Calu3 (cell line): ENCODE measurements around the gene DDX46. TPM values are rescaled to one million over a fixed set of nuclear protein-coding genes. Genes with fewer than 3 reads are reported as not detected.
"Not testable (repeated sequence)": the region's sequence is repeated elsewhere in the genome, so short reads cannot be mapped to it uniquely, and the experiment has no call there.

Source experiments
- BruUV-seq: library from RNA; stranded (reverse); fragments of 400-500 nt; replicated peaks from 2 replicates; lab custom pipeline; 2021; lab: Mats Ljungman, UMichigan
- CTCF ChIA-PET: fragments of 300-600 bp; sonication (Branson Sonifier 250); formaldehyde crosslinking; loops from one replicate; lab custom pipeline; 2022; ENCODE audit warnings: antibody characterized with exemption; lab: Charles Lee
- DNase-seq: peaks from one replicate; pipeline ENCODE4 v3.0.0; 2022
- H3K27ac Mint-ChIP-seq: one replicate; pipeline ENCODE4 v1.8.0; 2022; ENCODE audit warnings: mixed read lengths; ENCODE audit not compliant: unreplicated experiment
- H3K27me3 Mint-ChIP-seq: one replicate; pipeline ENCODE4 v1.8.0; 2022; ENCODE audit warnings: mixed read lengths; ENCODE audit not compliant: unreplicated experiment
- H3K36me3 Mint-ChIP-seq: one replicate; pipeline ENCODE4 v1.8.0; 2022; ENCODE audit warnings: mild to moderate bottlenecking, moderate library complexity, mixed read lengths; ENCODE audit not compliant: insufficient read depth, unreplicated experiment
- H3K4me1 Mint-ChIP-seq: one replicate; pipeline ENCODE4 v1.8.0; 2022; ENCODE audit warnings: mild to moderate bottlenecking, low read depth, mixed read lengths; ENCODE audit not compliant: unreplicated experiment
- H3K4me3 Mint-ChIP-seq: one replicate; pipeline ENCODE4 v1.8.0; 2022; ENCODE audit warnings: mild to moderate bottlenecking, low read depth, moderate library complexity, mixed read lengths; ENCODE audit not compliant: unreplicated experiment
- H3K9me3 Mint-ChIP-seq: one replicate; pipeline ENCODE4 v1.8.0; 2022; ENCODE audit warnings: low read depth, mixed read lengths; ENCODE audit not compliant: unreplicated experiment
- CTCF ChIP-seq: fragments of 200-600 bp; IDR thresholded peaks from one replicate; pipeline ENCODE4 v1.8.0; 2022; ENCODE audit warnings: antibody characterized with exemption; ENCODE audit not compliant: unreplicated experiment
- intact Hi-C: fragments of 100-400 bp; cut with micrococcal nuclease; formaldehyde crosslinking; loops from one replicate; pipeline ENCODE4 v1.10.0; 2022; ENCODE audit not compliant: unreplicated experiment
- total RNA-seq: library from RNA; stranded (reverse); gene quantifications from 2 replicates; pipeline ENCODE4 v1.2.3, GENCODE V29; 2022

Gene DDX46
- total RNA-seq, 1 experiment from 2014 or later, result 95.8 TPM

DNA sequence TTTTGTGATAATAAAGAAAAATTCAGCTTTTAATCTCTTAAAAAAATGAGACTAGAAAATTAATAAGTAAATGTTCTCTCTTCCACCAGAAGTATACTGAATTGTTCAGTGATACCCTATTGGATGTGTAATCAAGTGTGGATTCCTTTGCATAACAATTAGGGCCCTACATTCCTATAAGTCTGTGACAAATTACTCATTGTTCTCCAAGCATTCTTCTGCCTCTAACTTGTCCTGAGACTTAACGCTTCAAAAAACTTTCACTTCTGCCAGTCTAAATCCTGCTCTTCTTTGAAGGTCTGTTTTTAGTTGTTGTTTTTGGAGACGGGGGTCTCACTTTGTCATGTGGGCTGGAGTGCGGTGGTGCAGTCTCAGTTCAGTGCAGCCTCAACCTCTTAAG, 9.2 kb upstream of the DDX46 start:
- no peak for TF ChIP-seq CTCF
- Mint-ChIP-seq H3K4me3 (no peak overlapping the region), H3K9me3 (no peaks in the 10 kb centered on the region), H3K36me3 (no peaks in the 10 kb centered on the region), H3K4me1 (no peaks in the 10 kb centered on the region), H3K27ac (no peak overlapping the region), H3K27me3 (no peaks in the 10 kb centered on the region)
- no peak for DNase-seq
- BruUV-seq, result no TSS peak
- intact Hi-C loops, result no loop called here
- CTCF ChIA-PET, result no interaction called here

GRCh38 chr5:134758176-134758503, 439 bp upstream of the DDX46 start:
- Mint-ChIP-seq H3K27me3 (no peaks in the 10 kb centered on the region), H3K9me3 (no peaks in the 10 kb centered on the region), H3K4me1 (peaks cover 14% of the 10 kb centered on the region), H3K27ac (peak overlapping the region; percentile 93), H3K4me3 (peak overlapping the region; percentile 100), H3K36me3 (peaks cover 27% of the 10 kb centered on the region)
- no TSS peak for BruUV-seq
- intact Hi-C loops, result no loop called here
- CTCF ChIA-PET, result interaction anchor here (0.5 to 1.7 kb wide), 6 partner anchors 20 to 147 kb away, joined by 3 to 7 read pairs (median 4); partner anchors contain the start of genes CAMLG and PCBD2
- DNase-seq, result no peak
- no peak for TF ChIP-seq CTCF

DNA sequence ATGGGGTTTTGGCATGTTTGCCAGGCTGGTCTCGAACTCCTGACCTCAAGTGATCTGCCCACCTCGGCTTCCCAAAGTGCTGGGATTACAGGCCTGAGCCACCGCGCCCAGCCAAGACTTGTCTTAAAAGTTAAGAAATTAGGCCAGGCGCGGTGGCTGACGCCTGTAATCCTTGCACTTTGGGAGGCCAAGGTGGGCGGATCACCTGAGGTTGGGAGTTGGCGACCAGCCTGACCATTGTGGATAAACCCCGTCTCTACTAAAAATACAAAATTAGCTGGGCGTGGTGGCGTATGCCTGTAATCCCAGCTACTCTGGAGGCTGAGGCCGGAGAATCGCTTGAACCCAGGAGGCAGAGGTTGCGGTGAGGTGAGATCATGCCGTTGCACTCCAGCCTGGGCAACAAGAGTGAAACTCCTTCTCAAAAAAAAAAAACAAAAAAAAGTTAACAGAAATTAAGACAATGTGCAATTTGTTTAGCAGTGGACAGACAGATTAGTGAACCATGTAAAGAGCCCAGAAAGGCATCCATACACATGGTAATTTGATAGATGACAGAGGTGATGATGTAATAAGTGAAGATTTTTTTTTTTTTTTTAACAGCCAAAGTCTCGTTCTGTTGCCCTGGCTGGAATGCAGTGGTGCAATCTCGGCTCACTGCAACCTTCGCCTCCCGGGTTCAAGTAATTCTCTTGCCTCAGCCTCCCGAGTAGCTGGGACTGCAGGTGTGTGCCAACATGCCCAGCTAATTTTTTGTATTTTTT, 9.1 kb downstream of the DDX46 start:
- intact Hi-C loops, DNase-seq, H3K4me3 Mint-ChIP-seq, H3K4me1 Mint-ChIP-seq, H3K27me3 Mint-ChIP-seq, BruUV-seq, H3K27ac Mint-ChIP-seq, CTCF ChIA-PET, H3K9me3 Mint-ChIP-seq: not testable (repeated sequence)
- peaks cover 57% of the 10 kb centered on the region for H3K36me3 Mint-ChIP-seq

- no peak for TF ChIP-seq CTCF
- CTCF ChIA-PET, result no interaction called here
- Mint-ChIP-seq H3K27me3 (no peaks in the 10 kb centered on the region), H3K9me3 (no peaks in the 10 kb centered on the region), H3K4me1 (no peaks in the 10 kb centered on the region), H3K36me3 (peaks cover 66% of the 10 kb centered on the region), H3K4me3 (no peak overlapping the region), H3K27ac (no peak overlapping the region)
- no peak for DNase-seq
- BruUV-seq, result no TSS peak
- intact Hi-C loops, result no loop called here
These were observed 10.6 kb downstream of the DDX46 start for GRCh38 chr5:134769206-134769605.

DNA sequence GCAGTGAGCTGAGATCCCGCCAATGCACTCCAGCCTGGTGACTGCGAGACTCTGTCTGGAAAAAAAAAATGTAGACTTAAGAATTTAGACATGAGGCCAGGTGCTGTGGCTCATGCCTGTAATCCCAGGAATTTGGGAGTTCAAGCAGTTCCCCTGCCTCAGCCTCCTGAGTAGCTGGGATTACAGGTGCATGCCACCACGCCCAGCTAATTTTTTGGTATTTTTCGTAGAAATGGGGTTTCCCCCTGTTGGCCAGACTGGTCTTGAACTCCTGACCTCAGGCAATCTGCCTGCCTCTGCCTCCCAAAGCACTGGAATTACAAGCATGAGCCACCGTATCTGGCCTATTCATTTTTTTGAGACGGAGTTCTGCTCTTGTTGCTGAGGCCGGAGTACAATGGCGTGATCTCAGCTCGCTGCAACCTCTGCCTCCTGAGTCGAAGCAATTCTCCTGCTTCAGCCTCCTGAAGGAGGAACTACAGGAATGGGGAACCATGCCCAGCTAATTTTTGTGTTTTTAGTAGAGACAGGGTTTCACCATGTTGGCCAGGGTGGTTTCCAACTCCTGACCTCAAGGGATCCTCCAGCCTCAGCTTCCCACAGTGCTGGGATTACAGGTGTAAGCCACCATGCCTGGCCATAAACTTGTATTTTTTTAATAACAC, 14.0 kb downstream of the DDX46 start:
- no peak overlapping the region for H3K27ac Mint-ChIP-seq
- CTCF ChIA-PET, result no interaction called here
- DNase-seq, result no peak
- intact Hi-C loops, result no loop called here
- no peaks in the 10 kb centered on the region for H3K27me3 Mint-ChIP-seq
- peaks cover 79% of the 10 kb centered on the region for H3K36me3 Mint-ChIP-seq
- H3K9me3 Mint-ChIP-seq, result no peaks in the 10 kb centered on the region
- no peak overlapping the region for H3K4me3 Mint-ChIP-seq
- no TSS peak for BruUV-seq
- no peak for TF ChIP-seq CTCF
- no peaks in the 10 kb centered on the region for H3K4me1 Mint-ChIP-seq
